Measurements from ENCODE around the gene PLEKHA6. TPM values are rescaled to one million over a fixed set of nuclear protein-coding genes. Genes with fewer than 3 reads are reported as not detected.
A peak's percentile ranks its signal among the peaks of the same experiment; 100 is the strongest.

PLEKHA6 gene
- total and polyA plus RNA-seq, 7 experiments from 2014 or later: 0.05 to 1.9 (median 0.46) TPM; not detected in 1

DNA sequence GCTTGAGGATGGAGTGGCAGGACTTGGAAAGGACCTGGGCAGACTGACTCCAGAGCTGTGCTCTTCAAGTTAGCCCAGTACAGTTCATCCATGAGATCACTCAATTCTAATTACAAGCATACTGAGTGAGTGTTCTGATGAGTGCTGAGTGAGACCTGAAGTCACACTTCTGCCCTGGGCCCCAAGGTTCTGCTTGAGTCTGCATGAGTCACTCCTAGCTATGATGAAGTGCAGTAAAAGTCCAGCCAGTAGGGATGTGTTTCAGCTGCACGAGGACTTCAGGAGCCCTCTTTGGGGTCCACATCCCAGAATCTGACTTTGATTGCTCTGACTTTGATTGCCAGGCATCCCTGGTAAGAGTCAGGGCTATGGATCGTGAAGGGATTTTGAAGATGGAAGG, 35.8 kb downstream of the PLEKHA6 start:
- peak overlapping the region in 1 of 10 donors; percentile 21 for H3K4me3 Mint-ChIP-seq
- H3K27ac ChIP-seq (ENCODE audit: low read depth, low read length): no peak overlapping the region
- H3K36me3 Mint-ChIP-seq: no peaks in the 10 kb centered on the region
- POLR2A ChIA-PET: no interaction called here
- no peaks in the 10 kb centered on the region for H3K9me3 ChIP-seq (ENCODE audit: control insufficient read depth in 2 of 3, low read length in 3 of 3)
- H3K27me3 Mint-ChIP-seq: peaks cover 0 to 6% (median 2%) of the 10 kb centered on the region in 5 donors
- H3K27me3 ChIP-seq (ENCODE audit: control insufficient read depth in 2 of 2, insufficient read depth in 2 of 2, low read length in 2 of 2): no peaks in the 10 kb centered on the region
- intact Hi-C loops (cut with micrococcal nuclease): no loop called here
- no peak overlapping the region for H3K4me3 ChIP-seq (ENCODE audit: low read length)
- H3K36me3 ChIP-seq (ENCODE audit: control insufficient read depth in 2 of 3, insufficient read depth in 3 of 3, low read length in 3 of 3): no peaks in the 10 kb centered on the region
- CTCF ChIA-PET: no interaction called here
- H3K4me1 Mint-ChIP-seq: no peaks in the 10 kb centered on the region
- DNase-seq (peak in 1 of 9 donors; percentile 41), ATAC-seq (peak; percentile 38)
- no peaks in the 10 kb centered on the region for H3K9me3 Mint-ChIP-seq
- H3K27ac Mint-ChIP-seq: peak overlapping the region in 1 of 9 donors; percentile 64
- no peaks in the 10 kb centered on the region for H3K4me1 ChIP-seq (ENCODE audit: control insufficient read depth in 2 of 2, insufficient read depth in 2 of 2, low read length in 2 of 2)

DNA sequence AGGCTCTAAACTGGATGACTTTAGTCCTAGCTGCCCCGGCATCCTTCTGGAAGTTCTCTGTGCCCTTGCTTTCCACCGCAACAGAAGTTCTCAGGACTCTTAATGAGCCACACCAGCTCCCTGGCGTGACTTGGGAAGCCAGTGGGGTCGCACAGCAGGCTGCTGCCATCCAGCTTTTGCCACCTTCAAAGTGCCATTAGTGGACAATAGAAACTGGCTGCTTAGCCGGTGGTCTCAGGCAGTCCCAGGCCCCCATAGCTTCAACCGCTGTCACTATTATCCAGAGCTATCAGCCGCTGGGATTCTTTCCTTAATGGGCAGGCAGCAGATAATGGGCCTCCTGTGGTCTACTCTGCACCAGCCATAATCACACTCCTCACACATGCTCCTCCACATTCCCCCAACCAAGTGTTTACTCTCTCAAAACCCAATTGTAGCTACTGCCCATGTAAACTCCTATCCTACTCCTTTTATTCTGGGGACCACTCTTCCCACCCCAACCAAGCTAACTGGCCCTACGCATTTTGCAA, 37.3 kb downstream of the PLEKHA6 start:
- no peaks in the 10 kb centered on the region for H3K4me1 Mint-ChIP-seq
- H3K36me3 Mint-ChIP-seq: no peaks in the 10 kb centered on the region
- no peak overlapping the region for H3K27ac ChIP-seq (ENCODE audit: low read depth, low read length)
- no peaks in the 10 kb centered on the region for H3K4me1 ChIP-seq (ENCODE audit: control insufficient read depth in 2 of 2, insufficient read depth in 2 of 2, low read length in 2 of 2)
- no peak overlapping the region for H3K4me3 Mint-ChIP-seq
- no peaks in the 10 kb centered on the region for H3K27me3 ChIP-seq (ENCODE audit: control insufficient read depth in 2 of 2, insufficient read depth in 2 of 2, low read length in 2 of 2)
- DNase-seq: no peak
- H3K9me3 ChIP-seq (ENCODE audit: control insufficient read depth in 2 of 3, low read length in 3 of 3): no peaks in the 10 kb centered on the region
- ATAC-seq: no peak
- H3K27ac Mint-ChIP-seq: no peak overlapping the region
- CTCF ChIA-PET: no interaction called here
- H3K4me3 ChIP-seq (ENCODE audit: low read length): no peak overlapping the region
- intact Hi-C loops (cut with micrococcal nuclease): no loop called here
- POLR2A ChIA-PET: no interaction called here
- H3K27me3 Mint-ChIP-seq: peaks cover 0 to 5% (median 0%) of the 10 kb centered on the region in 5 donors
- no peaks in the 10 kb centered on the region for H3K9me3 Mint-ChIP-seq
- H3K36me3 ChIP-seq (ENCODE audit: control insufficient read depth in 2 of 3, insufficient read depth in 3 of 3, low read length in 3 of 3): no peaks in the 10 kb centered on the region

DNA sequence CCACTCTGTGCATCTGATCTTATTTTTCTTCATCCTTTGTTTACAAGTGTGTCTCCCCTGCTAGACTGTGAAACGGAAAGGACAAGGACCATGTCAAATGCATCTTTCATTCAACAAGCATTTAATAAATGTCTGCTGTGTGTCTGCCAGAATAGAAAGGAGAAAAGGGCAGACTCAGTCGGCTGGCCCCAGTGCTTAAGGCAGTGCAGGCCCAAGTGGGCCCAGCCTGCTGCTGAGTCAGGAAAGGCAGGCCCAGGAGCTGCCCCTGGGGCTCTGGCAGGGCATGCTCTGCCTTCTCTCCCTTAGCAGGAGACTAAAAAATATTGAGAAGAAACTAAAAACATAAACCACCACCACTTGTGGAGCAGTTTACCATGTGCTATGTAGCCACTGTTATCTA, 38.1 kb downstream of the PLEKHA6 start:
- CTCF ChIA-PET: no interaction called here
- Histone ChIP-seq H3K36me3 (ENCODE audit: control insufficient read depth in 2 of 3, insufficient read depth in 3 of 3, low read length in 3 of 3) (no peaks in the 10 kb centered on the region), H3K27me3 (ENCODE audit: control insufficient read depth in 2 of 2, insufficient read depth in 2 of 2, low read length in 2 of 2) (no peaks in the 10 kb centered on the region), H3K27ac (ENCODE audit: low read depth, low read length) (no peak overlapping the region), H3K9me3 (ENCODE audit: control insufficient read depth in 2 of 3, low read length in 3 of 3) (no peaks in the 10 kb centered on the region), H3K4me3 (ENCODE audit: low read length) (no peak overlapping the region), H3K4me1 (ENCODE audit: control insufficient read depth in 2 of 2, insufficient read depth in 2 of 2, low read length in 2 of 2) (no peaks in the 10 kb centered on the region)
- H3K4me1 Mint-ChIP-seq: no peaks in the 10 kb centered on the region
- H3K27me3 Mint-ChIP-seq: peaks cover 0 to 5% (median 0%) of the 10 kb centered on the region in 5 donors
- no peak overlapping the region for H3K4me3 Mint-ChIP-seq
- intact Hi-C loops (cut with micrococcal nuclease): no loop called here
- ATAC-seq: no peak
- H3K27ac Mint-ChIP-seq: no peak overlapping the region
- H3K9me3 Mint-ChIP-seq: no peaks in the 10 kb centered on the region
- no peak for DNase-seq
- H3K36me3 Mint-ChIP-seq: no peaks in the 10 kb centered on the region
- POLR2A ChIA-PET: no interaction called here

DNA sequence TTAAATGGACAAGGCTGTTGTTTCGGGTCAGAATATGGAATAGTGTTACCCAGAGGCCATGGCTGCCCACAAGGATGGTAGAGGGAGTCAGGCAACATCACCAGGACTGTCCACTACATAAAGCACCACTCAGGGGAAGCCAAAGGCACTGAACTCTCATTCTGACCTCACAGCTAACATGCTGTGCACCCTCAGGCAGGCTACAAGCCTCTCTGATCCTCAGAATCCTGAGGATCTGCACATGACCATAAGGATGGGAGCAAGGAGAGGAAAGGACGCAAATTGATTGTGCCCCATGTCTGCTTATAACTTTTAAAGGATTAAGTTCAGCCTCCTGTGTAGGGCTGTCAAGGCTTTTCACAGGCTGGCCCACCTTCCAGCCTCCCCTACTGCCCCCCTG, 38.7 kb downstream of the PLEKHA6 start:
- no peak overlapping the region for H3K27ac ChIP-seq (ENCODE audit: low read depth, low read length)
- DNase-seq: no peak
- H3K27me3 ChIP-seq (ENCODE audit: control insufficient read depth in 2 of 2, insufficient read depth in 2 of 2, low read length in 2 of 2): no peaks in the 10 kb centered on the region
- H3K27ac Mint-ChIP-seq: no peak overlapping the region
- no peaks in the 10 kb centered on the region for H3K36me3 ChIP-seq (ENCODE audit: control insufficient read depth in 2 of 3, insufficient read depth in 3 of 3, low read length in 3 of 3)
- H3K4me3 Mint-ChIP-seq: no peak overlapping the region
- no peaks in the 10 kb centered on the region for H3K9me3 ChIP-seq (ENCODE audit: control insufficient read depth in 2 of 3, low read length in 3 of 3)
- POLR2A ChIA-PET: no interaction called here
- H3K4me1 ChIP-seq (ENCODE audit: control insufficient read depth in 2 of 2, insufficient read depth in 2 of 2, low read length in 2 of 2): no peaks in the 10 kb centered on the region
- no peak for ATAC-seq
- CTCF ChIA-PET: no interaction called here
- intact Hi-C loops (cut with micrococcal nuclease): no loop called here
- no peak overlapping the region for H3K4me3 ChIP-seq (ENCODE audit: low read length)
- peaks cover 0 to 3% (median 0%) of the 10 kb centered on the region in 5 donors for H3K27me3 Mint-ChIP-seq
- H3K36me3 Mint-ChIP-seq: no peaks in the 10 kb centered on the region
- no peaks in the 10 kb centered on the region for H3K9me3 Mint-ChIP-seq
- no peaks in the 10 kb centered on the region for H3K4me1 Mint-ChIP-seq

DNA sequence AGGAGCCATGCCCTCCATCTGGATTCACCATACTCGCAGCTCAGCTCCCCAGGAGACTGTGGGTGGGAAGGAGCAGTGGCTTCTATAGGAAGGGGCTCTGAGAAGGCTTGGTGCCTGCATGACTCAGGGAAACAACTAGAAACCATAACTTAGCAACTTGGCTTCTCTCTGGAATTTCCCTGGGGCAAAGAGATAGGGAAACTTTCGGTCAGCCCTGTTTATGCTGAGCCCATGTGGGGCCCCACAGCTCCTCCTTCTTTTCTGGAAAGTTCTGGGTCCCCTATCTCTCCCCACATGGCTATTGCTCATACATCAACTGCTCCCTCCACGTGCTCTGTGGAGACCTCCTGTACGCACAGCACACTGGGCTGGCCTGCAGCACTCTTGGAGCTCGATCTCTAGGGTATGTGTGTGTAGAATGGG, 39.3 kb downstream of the PLEKHA6 start:
- Histone ChIP-seq H3K4me3 (ENCODE audit: low read length) (no peak overlapping the region), H3K27ac (ENCODE audit: low read depth, low read length) (no peak overlapping the region), H3K4me1 (ENCODE audit: control insufficient read depth in 2 of 2, insufficient read depth in 2 of 2, low read length in 2 of 2) (no peaks in the 10 kb centered on the region), H3K36me3 (ENCODE audit: control insufficient read depth in 2 of 3, insufficient read depth in 3 of 3, low read length in 3 of 3) (no peaks in the 10 kb centered on the region), H3K27me3 (ENCODE audit: control insufficient read depth in 2 of 2, insufficient read depth in 2 of 2, low read length in 2 of 2) (no peaks in the 10 kb centered on the region), H3K9me3 (ENCODE audit: control insufficient read depth in 2 of 3, low read length in 3 of 3) (no peaks in the 10 kb centered on the region)
- Mint-ChIP-seq H3K27ac (no peak overlapping the region), H3K36me3 (no peaks in the 10 kb centered on the region), H3K4me1 (peaks cover 0 to 2% (median 0%) of the 10 kb centered on the region in 7 donors), H3K27me3 (peaks cover 0 to 3% (median 0%) of the 10 kb centered on the region in 5 donors), H3K9me3 (no peaks in the 10 kb centered on the region), H3K4me3 (no peak overlapping the region)
- POLR2A ChIA-PET: no interaction called here
- intact Hi-C loops (cut with micrococcal nuclease): no loop called here
- CTCF ChIA-PET: no interaction called here
- ATAC-seq: no peak
- DNase-seq: peak in 1 of 9 donors; percentile 22

DNA sequence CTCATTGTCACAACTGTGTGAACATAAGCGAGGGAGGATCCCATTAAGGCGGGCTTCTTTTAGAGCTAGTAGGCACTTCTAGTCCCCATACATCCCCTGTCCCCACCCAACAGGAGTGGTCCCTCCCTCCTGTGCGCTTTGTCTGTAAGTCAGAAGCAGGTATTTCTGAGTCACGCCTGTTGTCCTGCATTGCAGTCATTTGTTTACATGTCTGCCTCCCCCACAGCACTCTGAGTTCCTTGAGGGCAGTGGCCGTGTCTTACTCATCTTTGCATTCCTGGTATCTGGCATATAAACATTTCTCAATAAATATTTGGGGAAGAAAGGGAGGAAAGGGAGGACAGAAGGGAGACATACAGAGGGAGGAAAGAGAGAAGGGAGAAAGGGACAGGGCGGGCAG, 40.3 kb downstream of the PLEKHA6 start:
- Mint-ChIP-seq H3K9me3 (no peaks in the 10 kb centered on the region), H3K4me1 (peaks cover 0 to 2% (median 0%) of the 10 kb centered on the region in 7 donors), H3K27me3 (peaks cover 0 to 3% (median 0%) of the 10 kb centered on the region in 5 donors), H3K36me3 (no peaks in the 10 kb centered on the region), H3K27ac (no peak overlapping the region), H3K4me3 (no peak overlapping the region)
- Histone ChIP-seq H3K4me1 (ENCODE audit: control insufficient read depth in 2 of 2, insufficient read depth in 2 of 2, low read length in 2 of 2) (no peaks in the 10 kb centered on the region), H3K27ac (ENCODE audit: low read depth, low read length) (no peak overlapping the region), H3K27me3 (ENCODE audit: control insufficient read depth in 2 of 2, insufficient read depth in 2 of 2, low read length in 2 of 2) (no peaks in the 10 kb centered on the region), H3K36me3 (ENCODE audit: control insufficient read depth in 2 of 3, insufficient read depth in 3 of 3, low read length in 3 of 3) (no peaks in the 10 kb centered on the region), H3K9me3 (ENCODE audit: control insufficient read depth in 2 of 3, low read length in 3 of 3) (no peaks in the 10 kb centered on the region), H3K4me3 (ENCODE audit: low read length) (no peak overlapping the region)
- ChIA-PET CTCF (no interaction called here), POLR2A (no interaction called here)
- DNase-seq (no peak), ATAC-seq (no peak)
- intact Hi-C loops (cut with micrococcal nuclease): no loop called here

DNA sequence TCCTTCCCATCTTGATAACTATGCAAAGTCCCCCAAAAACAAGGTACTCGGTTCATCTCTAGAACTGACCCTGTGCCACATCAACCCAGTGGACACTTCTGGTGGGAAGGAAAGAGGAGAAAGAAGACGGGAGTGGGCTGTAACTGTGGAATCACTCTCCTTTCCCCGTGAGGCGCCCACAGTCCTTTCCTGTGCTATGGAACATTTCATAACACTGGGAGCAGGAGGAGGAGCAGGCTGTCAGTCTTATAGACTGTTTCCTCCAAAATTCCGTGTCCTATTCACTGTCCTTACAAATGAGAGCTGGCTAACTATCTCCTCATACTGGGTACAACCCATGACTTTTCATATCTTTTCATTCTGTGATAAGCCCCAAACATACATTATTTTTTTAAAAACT, 40.7 kb downstream of the PLEKHA6 start:
- H3K4me1 Mint-ChIP-seq: peaks cover 0 to 6% (median 4%) of the 10 kb centered on the region in 7 donors
- ATAC-seq (no peak), DNase-seq (no peak)
- intact Hi-C loops (cut with micrococcal nuclease): no loop called here
- H3K4me1 ChIP-seq (ENCODE audit: control insufficient read depth in 2 of 2, insufficient read depth in 2 of 2, low read length in 2 of 2): no peaks in the 10 kb centered on the region
- peaks cover 0 to 3% (median 0%) of the 10 kb centered on the region in 5 donors for H3K27me3 Mint-ChIP-seq
- H3K27me3 ChIP-seq (ENCODE audit: control insufficient read depth in 2 of 2, insufficient read depth in 2 of 2, low read length in 2 of 2): no peaks in the 10 kb centered on the region
- POLR2A ChIA-PET: no interaction called here
- no peaks in the 10 kb centered on the region for H3K36me3 Mint-ChIP-seq
- CTCF ChIA-PET: no interaction called here
- no peak overlapping the region for H3K27ac ChIP-seq (ENCODE audit: low read depth, low read length)
- H3K4me3 Mint-ChIP-seq: no peak overlapping the region
- no peaks in the 10 kb centered on the region for H3K36me3 ChIP-seq (ENCODE audit: control insufficient read depth in 2 of 3, insufficient read depth in 3 of 3, low read length in 3 of 3)
- no peak overlapping the region for H3K27ac Mint-ChIP-seq
- no peaks in the 10 kb centered on the region for H3K9me3 Mint-ChIP-seq
- H3K4me3 ChIP-seq (ENCODE audit: low read length): no peak overlapping the region
- no peaks in the 10 kb centered on the region for H3K9me3 ChIP-seq (ENCODE audit: control insufficient read depth in 2 of 3, low read length in 3 of 3)
